ENCODE data around the gene KCNC4. TPM values are rescaled to one million over a fixed set of nuclear protein-coding genes. Genes with fewer than 3 reads are reported as not detected.

The KCNC4 gene
- total RNA-seq, 4 donors from 2014 or later, result 4.6 to 18.0 (median 9.7) TPM

DNA sequence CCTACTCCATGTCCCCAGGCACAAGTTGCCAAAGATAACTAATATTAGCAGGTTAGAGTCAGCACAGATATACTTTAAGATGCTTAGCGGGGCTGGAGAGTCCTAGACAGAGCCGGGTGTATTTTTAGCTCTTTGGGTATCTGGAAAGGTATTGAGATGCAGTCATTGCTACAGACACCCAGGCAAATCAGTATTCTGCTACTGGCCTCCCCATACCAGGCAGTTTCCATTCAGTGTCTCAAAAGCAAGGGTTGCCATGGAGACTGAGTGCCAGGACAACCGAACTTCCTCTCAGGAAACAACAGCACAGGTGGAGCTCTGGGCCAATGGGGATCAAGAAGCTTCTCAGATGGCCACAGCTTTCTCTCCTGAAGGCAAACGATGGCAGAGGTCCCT, 45.3 kb downstream of the KCNC4 start:
- Histone ChIP-seq H3K36me3 (no peaks in the 10 kb centered on the region), H3K27me3 (peaks cover 0 to 11% (median 0%) of the 10 kb centered on the region in 4 donors), H3K4me1 (no peaks in the 10 kb centered on the region), H3K4me3 (no peak overlapping the region), H3K9me3 (no peaks in the 10 kb centered on the region), H3K27ac (replicated peaks in 1 of 4) (no peak overlapping the region)
- DNase-seq (ENCODE audit: extremely low spot score), result no peak
- intact Hi-C loops (cut with DNase I), result no loop called here
- TF ChIP-seq POLR2AphosphoS5 (IDR thresholded peaks at IDR 0.05), result no peak
- no peak for TF ChIP-seq POLR2A (IDR thresholded peaks at IDR 0.05; ENCODE audit: low read depth)
- TF ChIP-seq, protein P1, sequence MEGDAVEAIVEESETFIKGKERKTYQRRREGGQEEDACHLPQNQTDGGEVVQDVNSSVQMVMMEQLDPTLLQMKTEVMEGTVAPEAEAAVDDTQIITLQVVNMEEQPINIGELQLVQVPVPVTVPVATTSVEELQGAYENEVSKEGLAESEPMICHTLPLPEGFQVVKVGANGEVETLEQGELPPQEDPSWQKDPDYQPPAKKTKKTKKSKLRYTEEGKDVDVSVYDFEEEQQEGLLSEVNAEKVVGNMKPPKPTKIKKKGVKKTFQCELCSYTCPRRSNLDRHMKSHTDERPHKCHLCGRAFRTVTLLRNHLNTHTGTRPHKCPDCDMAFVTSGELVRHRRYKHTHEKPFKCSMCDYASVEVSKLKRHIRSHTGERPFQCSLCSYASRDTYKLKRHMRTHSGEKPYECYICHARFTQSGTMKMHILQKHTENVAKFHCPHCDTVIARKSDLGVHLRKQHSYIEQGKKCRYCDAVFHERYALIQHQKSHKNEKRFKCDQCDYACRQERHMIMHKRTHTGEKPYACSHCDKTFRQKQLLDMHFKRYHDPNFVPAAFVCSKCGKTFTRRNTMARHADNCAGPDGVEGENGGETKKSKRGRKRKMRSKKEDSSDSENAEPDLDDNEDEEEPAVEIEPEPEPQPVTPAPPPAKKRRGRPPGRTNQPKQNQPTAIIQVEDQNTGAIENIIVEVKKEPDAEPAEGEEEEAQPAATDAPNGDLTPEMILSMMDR (IDR thresholded peaks at IDR 0.05), result no peak
- no peak for TF ChIP-seq EP300 (IDR thresholded peaks at IDR 0.05)
- 51% methylated on average over 4 of the region's 4 CpGs for WGBS

DNA sequence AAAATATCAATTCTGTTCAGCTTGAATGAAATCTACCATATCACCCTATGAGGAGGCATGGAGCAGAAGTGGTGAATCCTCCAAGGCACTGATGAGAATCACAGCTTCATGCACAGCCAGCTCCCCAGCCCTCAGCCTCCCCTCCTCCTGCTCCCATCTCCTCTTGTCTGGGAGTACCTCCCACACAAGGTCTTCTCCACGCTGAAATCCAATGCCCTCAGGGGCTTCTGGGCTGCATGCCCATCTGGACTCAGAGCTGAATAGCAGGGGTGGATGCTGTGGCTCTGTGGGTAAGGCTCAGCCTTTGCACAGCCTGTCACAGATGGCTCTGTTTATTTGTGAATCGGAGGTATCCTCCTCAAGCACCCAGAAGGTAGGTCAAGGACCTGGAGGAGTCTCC, 48.6 kb downstream of the KCNC4 start:
- WGBS, result 20% methylated on average over 1 of the region's 2 CpGs
- Histone ChIP-seq H3K4me1 (no peaks in the 10 kb centered on the region), H3K27me3 (peaks cover 0 to 14% (median 0%) of the 10 kb centered on the region in 4 donors), H3K4me3 (no peak overlapping the region), H3K9me3 (no peaks in the 10 kb centered on the region), H3K36me3 (no peaks in the 10 kb centered on the region), H3K27ac (replicated peaks in 1 of 4) (no peak overlapping the region)
- TF ChIP-seq, protein P1 (IDR thresholded peaks at IDR 0.05), result no peak
- TF ChIP-seq POLR2AphosphoS5 (IDR thresholded peaks at IDR 0.05), result no peak
- TF ChIP-seq POLR2A (IDR thresholded peaks at IDR 0.05; ENCODE audit: low read depth), result no peak
- no peak for TF ChIP-seq EP300 (IDR thresholded peaks at IDR 0.05)
- intact Hi-C loops (cut with DNase I), result no loop called here
- no peak for DNase-seq (ENCODE audit: extremely low spot score)

DNA sequence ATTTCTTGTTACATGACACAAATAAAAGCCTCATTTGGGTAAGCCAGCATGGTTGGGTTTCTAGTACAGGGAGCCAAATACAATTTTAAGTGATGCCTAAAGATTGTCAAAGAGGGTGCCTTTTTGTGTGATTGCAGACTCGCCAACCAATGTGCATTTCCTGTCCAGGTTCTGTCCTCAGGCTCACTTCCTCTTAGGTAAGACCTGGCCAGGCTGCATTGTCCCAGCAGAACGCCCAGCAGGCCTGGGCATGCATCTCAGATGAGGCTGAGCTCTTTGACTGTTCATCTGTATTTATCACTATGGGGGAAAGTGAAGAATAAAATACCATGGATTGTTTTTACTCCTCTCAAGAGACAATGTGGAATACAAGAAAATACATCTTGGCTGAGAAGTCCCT, 49.7 kb downstream of the KCNC4 start:
- Histone ChIP-seq H3K27ac (replicated peaks in 1 of 4) (no peak overlapping the region), H3K4me3 (no peak overlapping the region), H3K36me3 (no peaks in the 10 kb centered on the region), H3K9me3 (no peaks in the 10 kb centered on the region), H3K27me3 (peaks cover 0 to 14% (median 0%) of the 10 kb centered on the region in 4 donors), H3K4me1 (no peaks in the 10 kb centered on the region)
- TF ChIP-seq POLR2AphosphoS5 (IDR thresholded peaks at IDR 0.05) (no peak), EP300 (IDR thresholded peaks at IDR 0.05) (no peak), POLR2A (IDR thresholded peaks at IDR 0.05; ENCODE audit: low read depth) (no peak)
- TF ChIP-seq, protein P1 (IDR thresholded peaks at IDR 0.05), result no peak
- intact Hi-C loops (cut with DNase I), result no loop called here
- 64% methylated on average over 2 of the region's 2 CpGs for WGBS
- no peak for DNase-seq (ENCODE audit: extremely low spot score)

Small RNAs within 50 kb of the gene (small RNA-seq; reads per million reads assigned to genes)
- 0 reads per million in 3 donors for gene AL137790.1

Other genes with a start within 250 kb of the KCNC4 start
- gene AHCYL1, start 225.5 kb upstream of the KCNC4 start, total RNA-seq, result 100 to 1,000 TPM in 1 of 4 donors, 10 to 100 TPM in 3; 72.1 to 111 (median 91.0) TPM
- 10 to 100 TPM; 26.2 to 43.5 (median 35.3) TPM for gene STRIP1, start 175.7 kb upstream of the KCNC4 start, total RNA-seq
- not detected for gene ALX3, start 139.6 kb upstream of the KCNC4 start, total RNA-seq
- gene UBL4B, start 97.9 kb upstream of the KCNC4 start, total RNA-seq, result not detected
- 1 to 10 TPM in 1 of 4 donors, under 1 TPM in 3; 0.42 to 1.8 (median 0.57) TPM for gene SLC6A17, start 59.8 kb upstream of the KCNC4 start, total RNA-seq
- gene RBM15, start 129.1 kb downstream of the KCNC4 start, total RNA-seq, result 10 to 100 TPM; 20.6 to 26.6 (median 24.2) TPM
- 1 to 10 TPM; 5.8 to 8.8 (median 8.4) TPM for gene SLC16A4, start 180.7 kb downstream of the KCNC4 start, total RNA-seq
- 100 to 1,000 TPM in 1 of 4 donors, 10 to 100 TPM in 3; 59.9 to 113 (median 71.0) TPM for gene LAMTOR5, start 197.4 kb downstream of the KCNC4 start, total RNA-seq
- not detected for gene PROK1, start 240.8 kb downstream of the KCNC4 start, total RNA-seq